Right atrium auricular region (tissue), 2 donors: ENCODE results near the gene SH2D7. TPM values are rescaled to one million over a fixed set of nuclear protein-coding genes. Genes with fewer than 3 reads are reported as not detected.

Experiments
- DNase-seq: peaks from one replicate; pipeline ENCODE4 v3.0.0-alpha.2; 2019; ENCODE audit warnings: low spot score
- H3K27ac ChIP-seq, 2 donors: fragments of 200-600 bp; sonication (generic); 1 replicate in 1 of 2; 2 replicates in 1 of 2; pipeline ENCODE4 v1.5.1; 2016 to 2019
- H3K27me3 ChIP-seq, 2 donors: fragments of 200-600 bp; sonication (generic); one replicate each; pipeline versions ENCODE4 v1.5.1 to v1.6.0; 2017 to 2019
- H3K36me3 ChIP-seq: fragments of 200-600 bp; sonication (generic); one replicate; pipeline ENCODE4 v1.5.1; 2016
- H3K4me1 ChIP-seq, 2 donors: fragments of 200-600 bp; sonication (generic); one replicate each; pipeline versions ENCODE4 v1.5.1 to v1.6.0; 2017 to 2019
- H3K4me3 ChIP-seq, 2 donors: fragments of 200-600 bp; sonication (generic); 1 replicate in 1 of 2; 2 replicates in 1 of 2; pipeline ENCODE4 v1.5.1; 2017 to 2019; ENCODE audit warnings: mild to moderate bottlenecking in 1 of 2, moderate library complexity in 1 of 2
- H3K9me3 ChIP-seq, 2 donors: fragments of 200-600 bp; sonication (generic); one replicate each; pipeline ENCODE4 v1.5.1; 2019
- CTCF ChIP-seq, 2 donors: fragments of 200-600 bp; sonication (generic); IDR thresholded peaks; one replicate each; pipeline ENCODE4 v1.5.1; 2019; ENCODE audit warnings: antibody characterized with exemption in 2 of 2
- total RNA-seq, 2 donors: library from RNA; depleted of rRNA; stranded (reverse); fragments of >200 nt; gene quantifications; one replicate each; pipeline ENCODE4 v1.1.0, GENCODE V29; 2016

The SH2D7 gene
- total RNA-seq, 2 donors from 2014 or later = not detected

GRCh38 chr15:78140292-78140691, 47.9 kb downstream of the SH2D7 start:
- H3K27me3 ChIP-seq = no peaks in the 10 kb centered on the region
- H3K4me1 ChIP-seq = no peaks in the 10 kb centered on the region
- no peak for TF ChIP-seq CTCF (IDR thresholded peaks at IDR 0.05)
- H3K27ac ChIP-seq = no peak overlapping the region
- no peak for DNase-seq
- no peaks in the 10 kb centered on the region for H3K36me3 ChIP-seq
- no peaks in the 10 kb centered on the region for H3K9me3 ChIP-seq
- H3K4me3 ChIP-seq = no peak overlapping the region

- TF ChIP-seq CTCF (IDR thresholded peaks at IDR 0.05) = no peak
- Histone ChIP-seq H3K4me3 (no peak overlapping the region), H3K9me3 (no peaks in the 10 kb centered on the region), H3K27ac (no peak overlapping the region), H3K27me3 (no peaks in the 10 kb centered on the region), H3K4me1 (peaks cover 0 to 10% of the 10 kb centered on the region in 2 donors), H3K36me3 (no peaks in the 10 kb centered on the region)
- no peak for DNase-seq
These were observed 50.0 kb downstream of the SH2D7 start for GRCh38 chr15:78142332-78142731.

- Histone ChIP-seq H3K27me3 (no peaks in the 10 kb centered on the region), H3K4me3 (no peak overlapping the region), H3K4me1 (peaks cover 0 to 38% of the 10 kb centered on the region in 2 donors), H3K27ac (peak overlapping the region in 1 of 2 donors; percentile 97), H3K36me3 (no peaks in the 10 kb centered on the region), H3K9me3 (no peaks in the 10 kb centered on the region)
- no peak for TF ChIP-seq CTCF (IDR thresholded peaks at IDR 0.05)
- DNase-seq = no peak
These were observed 54.2 kb downstream of the SH2D7 start for GRCh38 chr15:78146425-78147154.

- Histone ChIP-seq H3K9me3 (no peaks in the 10 kb centered on the region), H3K27ac (peak overlapping the region; percentile 94 to 97), H3K4me1 (peaks cover 0 to 38% of the 10 kb centered on the region in 2 donors), H3K27me3 (no peaks in the 10 kb centered on the region), H3K4me3 (no peak overlapping the region), H3K36me3 (no peaks in the 10 kb centered on the region)
- TF ChIP-seq CTCF (IDR thresholded peaks at IDR 0.05) = no peak
- DNase-seq = no peak
These were observed 55.2 kb downstream of the SH2D7 start for GRCh38 chr15:78147566-78147965.

GRCh38 chr15:78148392-78149067, 56.2 kb downstream of the SH2D7 start:
- H3K27ac ChIP-seq = peak overlapping the region; percentile 94 to 97
- no peaks in the 10 kb centered on the region for H3K27me3 ChIP-seq
- TF ChIP-seq CTCF (IDR thresholded peaks at IDR 0.05) = no peak
- H3K9me3 ChIP-seq = no peaks in the 10 kb centered on the region
- DNase-seq = no peak
- H3K4me1 ChIP-seq = peaks cover 0 to 38% of the 10 kb centered on the region in 2 donors
- no peaks in the 10 kb centered on the region for H3K36me3 ChIP-seq
- H3K4me3 ChIP-seq = peak overlapping the region; percentile 92 to 94
